K562 (cell line): ENCODE measurements around the gene MALAT1. TPM values are rescaled to one million over a fixed set of nuclear protein-coding genes. Genes with fewer than 3 reads are reported as not detected.

ENCODE experiments used
- BRD9 ChIP-seq: fragments of 450-650 bp; IDR thresholded peaks from 2 replicates; pipeline ENCODE4 v1.6.1; 2018; ENCODE audit warnings: low read depth; ENCODE audit not compliant: partially characterized antibody
- FOXA3 ChIP-seq, 2 experiments: fragments of 450-650 bp in 1 of 2; sonication (generic) in 1 of 2; formaldehyde crosslinking; IDR thresholded peaks in 1 of 2; conservative IDR thresholded peaks in 1 of 2; 2 replicates each; pipeline versions ENCODE4 v1.4.0 to v1.8.0; 2020 to 2022; ENCODE audit warnings: mild to moderate bottlenecking in 2 of 2, missing genetic modification reagents in 1 of 2
- HNRNPH1 ChIP-seq: fragments of 200-400 bp; formaldehyde crosslinking; optimal IDR thresholded peaks from 2 replicates; pipeline ENCODE3; 2017; ENCODE audit warnings: low read depth, mild to moderate bottlenecking, low read length, moderate library complexity
- KLF6 ChIP-seq: fragments of 250-450 bp; sonication (Bioruptor Pico); IDR thresholded peaks from 2 replicates; pipeline ENCODE4 v1.4.0; 2020; ENCODE audit warnings: mild to moderate bottlenecking, moderate library complexity, borderline replicate concordance
- NCOA4 ChIP-seq: fragments of 450-650 bp; IDR thresholded peaks from 2 replicates; pipeline ENCODE4 v1.6.1; 2018; ENCODE audit warnings: mild to moderate bottlenecking; ENCODE audit not compliant: partially characterized antibody
- SFPQ ChIP-seq: fragments of 200-400 bp; formaldehyde crosslinking; IDR thresholded peaks from 2 replicates; pipeline ENCODE4 v1.6.1; 2017; ENCODE audit warnings: mild to moderate bottlenecking, low read depth, low read length, moderate library complexity
- TEAD2 ChIP-seq: fragments of 450-650 bp; IDR thresholded peaks from 2 replicates; pipeline ENCODE4 v1.6.1; 2016; ENCODE audit warnings: missing genetic modification characterization, control low read depth, missing compliant biosample characterization
- YBX1 ChIP-seq: fragments of 450-650 bp; IDR thresholded peaks from 2 replicates; pipeline ENCODE4 v1.7.1; 2016; ENCODE audit warnings: mild to moderate bottlenecking
- ZBTB1 ChIP-seq: sonication (generic); formaldehyde crosslinking; IDR thresholded peaks from 2 replicates; pipeline ENCODE4 v1.8.1; 2023; ENCODE audit warnings: missing genetic modification reagents, low read depth, mild to moderate bottlenecking, borderline replicate concordance
- polyA plus RNA-seq, 8 experiments: library from polyadenylated mRNA; depleted of rRNA in 4 of 8; stranded (reverse) in 5 of 8; unstranded in 3 of 8; fragments of >200 nt; fragmentation: Nextera tagmentation in 2 of 8; fragmentation: Illumina TruSeq in 1 of 8; extraction: Ambion mirVana in 2 of 8; extraction: Trizol in 1 of 8; gene quantifications; 2 replicates each; pipeline versions ENCODE4 v1.2.1 to v1.2.3, GENCODE V29; 2011 to 2014; ENCODE audit warnings: inconsistent platforms in 1 of 8, missing spikeins in 1 of 8
- total RNA-seq, 7 experiments: library from RNA; depleted of rRNA in 6 of 7; stranded (reverse); fragments of >200 nt in 6 of 7; fragmentation: Illumina TruSeq in 2 of 7; extraction: Trizol in 2 of 7; gene quantifications; 2 replicates each; pipeline versions ENCODE4 v1.2.1 to v1.2.3, GENCODE V29; 2011 to 2021; ENCODE audit warnings: low replicate concordance in 1 of 7
- TF ChIP-seq, protein P1 (sequence below): fragments of 450-650 bp; conservative IDR thresholded peaks from 2 replicates; pipeline ENCODE4 v1.6.1; 2016; ENCODE audit warnings: missing genetic modification characterization, low read depth, mild to moderate bottlenecking, control low read depth, missing compliant biosample characterization
- TF ChIP-seq, protein P2 (sequence below): fragments of 250-450 bp; sonication (Bioruptor Pico); IDR thresholded peaks from 2 replicates; pipeline ENCODE4 v1.5.0; 2020; ENCODE audit warnings: mild to moderate bottlenecking

MALAT1 gene
- total and polyA plus RNA-seq, 9 of the 15 experiments (the other 6 are each of a cell fraction or from before 2014, with no cell fraction given): 363 to 8,715 (median 2,351) TPM

DNA sequence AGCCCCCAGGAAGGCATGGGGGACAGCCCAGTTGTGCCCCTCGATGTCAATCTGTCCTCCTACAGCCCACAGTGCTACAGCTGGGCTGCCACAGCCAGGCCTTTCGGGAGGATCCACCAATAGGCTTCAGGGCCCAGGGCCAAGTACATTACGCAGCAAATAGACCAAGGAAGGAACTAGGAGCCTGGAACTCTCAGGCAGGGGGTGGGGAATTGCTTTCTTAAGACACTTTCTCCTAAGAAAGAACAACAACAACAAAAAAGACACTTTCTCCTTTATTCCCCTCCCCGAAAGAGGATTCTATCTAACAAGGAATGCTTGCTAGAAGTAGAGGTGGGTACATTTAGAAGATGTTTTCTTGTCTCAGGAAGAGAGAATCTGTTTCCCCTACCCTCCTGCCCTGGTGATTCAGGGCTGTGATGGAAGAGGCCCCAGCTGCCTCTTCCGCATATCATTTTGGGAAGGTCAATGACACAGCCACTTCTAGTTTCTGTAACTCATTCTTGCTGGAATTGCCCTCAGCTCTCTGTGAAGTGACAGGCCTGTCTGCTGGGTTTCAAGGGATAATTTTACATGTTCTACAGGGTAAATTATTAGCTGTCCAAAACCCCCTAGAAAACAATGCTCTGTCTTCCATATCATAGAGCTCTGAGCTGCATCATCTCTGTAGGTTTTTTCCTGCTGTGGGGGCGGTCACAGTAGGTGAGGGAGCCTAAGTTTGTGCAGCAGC lies 6.0 kb upstream of the MALAT1 start (continued):
- TF ChIP-seq SFPQ: no peak
- TF ChIP-seq NCOA4: no peak
- TF ChIP-seq, protein P1, sequence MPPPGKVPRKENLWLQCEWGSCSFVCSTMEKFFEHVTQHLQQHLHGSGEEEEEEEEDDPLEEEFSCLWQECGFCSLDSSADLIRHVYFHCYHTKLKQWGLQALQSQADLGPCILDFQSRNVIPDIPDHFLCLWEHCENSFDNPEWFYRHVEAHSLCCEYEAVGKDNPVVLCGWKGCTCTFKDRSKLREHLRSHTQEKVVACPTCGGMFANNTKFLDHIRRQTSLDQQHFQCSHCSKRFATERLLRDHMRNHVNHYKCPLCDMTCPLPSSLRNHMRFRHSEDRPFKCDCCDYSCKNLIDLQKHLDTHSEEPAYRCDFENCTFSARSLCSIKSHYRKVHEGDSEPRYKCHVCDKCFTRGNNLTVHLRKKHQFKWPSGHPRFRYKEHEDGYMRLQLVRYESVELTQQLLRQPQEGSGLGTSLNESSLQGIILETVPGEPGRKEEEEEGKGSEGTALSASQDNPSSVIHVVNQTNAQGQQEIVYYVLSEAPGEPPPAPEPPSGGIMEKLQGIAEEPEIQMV: no peak
- TF ChIP-seq TEAD2 (tag): no peak
- no peak for TF ChIP-seq KLF6
- no peak for TF ChIP-seq HNRNPH1
- no peak for TF ChIP-seq ZBTB1 (CRISPR knock-in tag)
- TF ChIP-seq BRD9: peak; percentile 39
- no peak for TF ChIP-seq YBX1
- TF ChIP-seq FOXA3 (CRISPR knock-in tag; conservative IDR thresholded peaks at IDR 0.05 in 1 of 2, IDR thresholded peaks at IDR 0.05 in 1 of 2): no peak
- TF ChIP-seq, protein P2, sequence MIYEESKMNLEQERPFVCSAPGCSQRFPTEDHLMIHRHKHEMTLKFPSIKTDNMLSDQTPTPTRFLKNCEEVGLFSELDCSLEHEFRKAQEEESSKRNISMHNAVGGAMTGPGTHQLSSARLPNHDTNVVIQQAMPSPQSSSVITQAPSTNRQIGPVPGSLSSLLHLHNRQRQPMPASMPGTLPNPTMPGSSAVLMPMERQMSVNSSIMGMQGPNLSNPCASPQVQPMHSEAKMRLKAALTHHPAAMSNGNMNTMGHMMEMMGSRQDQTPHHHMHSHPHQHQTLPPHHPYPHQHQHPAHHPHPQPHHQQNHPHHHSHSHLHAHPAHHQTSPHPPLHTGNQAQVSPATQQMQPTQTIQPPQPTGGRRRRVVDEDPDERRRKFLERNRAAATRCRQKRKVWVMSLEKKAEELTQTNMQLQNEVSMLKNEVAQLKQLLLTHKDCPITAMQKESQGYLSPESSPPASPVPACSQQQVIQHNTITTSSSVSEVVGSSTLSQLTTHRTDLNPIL (CRISPR knock-in tag): no peak
